GM23338 (cell line): ENCODE data around the gene NLRP1. TPM values are rescaled to one million over a fixed set of nuclear protein-coding genes. Genes with fewer than 3 reads are reported as not detected.

Experiments
- ATAC-seq: fragments of 200-7000 bp; cut with Tn5 transposase; 3 replicates; pipeline ENCODE4 v1.9.1; 2020
- DNase-seq: peaks from one replicate; pipeline ENCODE4 v3.0.0-alpha.2; 2015; ENCODE audit warnings: low spot score
- H2AFZ ChIP-seq: fragments of 200-600 bp; sonication (generic); 2 replicates; pipeline ENCODE4 v1.8.0; 2016; ENCODE audit warnings: antibody characterized with exemption, mild to moderate bottlenecking, moderate library complexity
- H3F3A ChIP-seq: fragments of 200-600 bp; sonication (generic); replicated peaks from 2 replicates; pipeline ENCODE4 v1.8.0; 2017; ENCODE audit warnings: antibody characterized with exemption, mixed run types, low read depth
- H3K27ac ChIP-seq: fragments of 200-600 bp; sonication (generic); 2 replicates; pipeline ENCODE4 v1.6.1; 2016; ENCODE audit warnings: low read depth
- H3K27me3 ChIP-seq: fragments of 200-600 bp; sonication (generic); 2 replicates; pipeline ENCODE4 v1.8.0; 2016; ENCODE audit warnings: mild to moderate bottlenecking, mixed run types, moderate library complexity; ENCODE audit not compliant: insufficient read depth
- H3K36me3 ChIP-seq: fragments of 200-600 bp; sonication (generic); 2 replicates; pipeline ENCODE4 v1.8.0; 2016; ENCODE audit warnings: mild to moderate bottlenecking; ENCODE audit not compliant: insufficient read depth
- H3K4me1 ChIP-seq: fragments of 200-600 bp; sonication (generic); 2 replicates; pipeline ENCODE4 v1.8.0; 2016; ENCODE audit warnings: mild to moderate bottlenecking, moderate library complexity; ENCODE audit not compliant: insufficient read depth
- H3K4me2 ChIP-seq: fragments of 200-600 bp; sonication (generic); 2 replicates; pipeline ENCODE4 v1.7.1; 2017; ENCODE audit warnings: mixed run types
- H3K4me3 ChIP-seq: fragments of 200-600 bp; sonication (generic); 2 replicates; pipeline ENCODE4 v1.6.1; 2016; ENCODE audit warnings: mixed run types
- H3K79me2 ChIP-seq: fragments of 200-600 bp; sonication (generic); replicated peaks from 2 replicates; pipeline ENCODE4 v1.8.0; 2017; ENCODE audit warnings: mild to moderate bottlenecking; ENCODE audit not compliant: insufficient read depth
- H3K9me2 ChIP-seq: fragments of 200-600 bp; sonication (generic); 2 replicates; pipeline ENCODE4 v1.8.0; 2017; ENCODE audit not compliant: insufficient read depth
- H4K20me1 ChIP-seq: fragments of 200-600 bp; sonication (generic); replicated peaks from 2 replicates; pipeline ENCODE4 v1.8.0; 2017; ENCODE audit warnings: mild to moderate bottlenecking; ENCODE audit not compliant: insufficient read depth
- H3K27ac Mint-ChIP-seq: 2 replicates; pipeline ENCODE4 v1.8.0; 2020; ENCODE audit warnings: inconsistent platforms, mild to moderate bottlenecking, moderate library complexity, mixed read lengths
- H3K27me3 Mint-ChIP-seq: 3 replicates; pipeline ENCODE4 v1.8.0; 2022; ENCODE audit warnings: low read depth, mild to moderate bottlenecking, moderate library complexity, mixed read lengths, inconsistent platforms; ENCODE audit not compliant: insufficient read depth, poor library complexity
- H3K36me3 Mint-ChIP-seq: 3 replicates; pipeline ENCODE4 v1.8.0; 2021; ENCODE audit warnings: low read depth, mild to moderate bottlenecking, inconsistent platforms, moderate library complexity, mixed read lengths
- H3K4me1 Mint-ChIP-seq: 3 replicates; pipeline ENCODE4 v1.8.0; 2020; ENCODE audit warnings: mild to moderate bottlenecking, inconsistent platforms, mixed read lengths
- H3K4me3 Mint-ChIP-seq: 3 replicates; pipeline ENCODE4 v1.8.0; 2021; ENCODE audit warnings: moderate library complexity, mild to moderate bottlenecking, inconsistent platforms, mixed read lengths
- H3K9me3 Mint-ChIP-seq: 3 replicates; pipeline ENCODE4 v1.8.0; 2020; ENCODE audit warnings: moderate library complexity, mild to moderate bottlenecking, inconsistent platforms, mixed read lengths
- CREB1 ChIP-seq: fragments of 250-450 bp; sonication (Bioruptor Pico); IDR thresholded peaks from 2 replicates; pipeline ENCODE4 v1.5.0; 2020; ENCODE audit warnings: low read depth, mild to moderate bottlenecking, moderate library complexity
- ETS1 ChIP-seq: IDR thresholded peaks from 2 replicates; pipeline ENCODE4 v1.6.1; 2016; ENCODE audit warnings: antibody characterized with exemption
- EZH2 ChIP-seq: fragments of 200-600 bp; sonication (generic); IDR thresholded peaks from one replicate; pipeline ENCODE4 v1.8.0; 2017; ENCODE audit warnings: antibody characterized with exemption, mild to moderate bottlenecking, low read depth; ENCODE audit not compliant: unreplicated experiment
- EZH2phosphoT487 ChIP-seq: fragments of 200-600 bp; sonication (generic); IDR thresholded peaks from one replicate; pipeline ENCODE4 v1.8.1; 2018; ENCODE audit warnings: antibody characterized with exemption; ENCODE audit not compliant: unreplicated experiment
- JUNB ChIP-seq: IDR thresholded peaks from one replicate; pipeline ENCODE4 v1.6.1; 2016; ENCODE audit warnings: antibody characterized with exemption; ENCODE audit not compliant: unreplicated experiment
- NANOG ChIP-seq: IDR thresholded peaks from 2 replicates; pipeline ENCODE4 v1.6.1; 2016; ENCODE audit warnings: antibody characterized with exemption, borderline replicate concordance
- POLR2AphosphoS5 ChIP-seq: IDR thresholded peaks from 2 replicates; pipeline ENCODE4 v1.6.1; 2016; ENCODE audit warnings: antibody characterized with exemption, low read depth
- REST ChIP-seq: IDR thresholded peaks from one replicate; pipeline ENCODE4 v1.6.1; 2018; ENCODE audit warnings: antibody characterized with exemption; ENCODE audit not compliant: unreplicated experiment
- STAT1 ChIP-seq: IDR thresholded peaks from one replicate; pipeline ENCODE4 v1.6.1; 2016; ENCODE audit warnings: antibody characterized with exemption; ENCODE audit not compliant: unreplicated experiment
- ZNF114 ChIP-seq: fragments of 250-450 bp; sonication (Bioruptor Pico); IDR thresholded peaks from 2 replicates; pipeline ENCODE4 v1.5.0; 2020; ENCODE audit warnings: mild to moderate bottlenecking, moderate library complexity
- ZNF331 ChIP-seq: fragments of 250-450 bp; sonication (Bioruptor Pico); IDR thresholded peaks from 2 replicates; pipeline ENCODE4 v1.5.0; 2020; ENCODE audit warnings: low read depth, mild to moderate bottlenecking, moderate library complexity
- ZNF462 ChIP-seq: fragments of 250-450 bp; sonication (Bioruptor Pico); IDR thresholded peaks from 2 replicates; pipeline ENCODE4 v1.5.0; 2020; ENCODE audit warnings: mild to moderate bottlenecking, moderate library complexity
- polyA plus RNA-seq: library from polyadenylated mRNA; unstranded; fragments of >200 nt; fragmentation: Nextera tagmentation; extraction: Ambion mirVana; gene quantifications from 2 replicates; pipeline ENCODE4 v1.2.1, GENCODE V29; 2016
- total RNA-seq: library from RNA; depleted of rRNA; stranded (reverse); fragments of >200 nt; shearing (Covaris generic); gene quantifications from 2 replicates; pipeline ENCODE4 v1.2.3, GENCODE V29; 2014
- TF ChIP-seq, protein P1 (sequence below), 2 experiments: fragments of 200-600 bp in 1 of 2; sonication (generic) in 1 of 2; conservative IDR thresholded peaks; 2 replicates each; pipeline versions ENCODE4 v1.5.1 to v1.6.1; 2016 to 2017; ENCODE audit warnings: antibody characterized with exemption in 2 of 2, low read depth in 2 of 2, mild to moderate bottlenecking in 2 of 2, moderate library complexity in 1 of 2

Gene NLRP1
- total and polyA plus RNA-seq, 2 experiments from 2014 or later, result 7.6 to 16.2 TPM

DNA sequence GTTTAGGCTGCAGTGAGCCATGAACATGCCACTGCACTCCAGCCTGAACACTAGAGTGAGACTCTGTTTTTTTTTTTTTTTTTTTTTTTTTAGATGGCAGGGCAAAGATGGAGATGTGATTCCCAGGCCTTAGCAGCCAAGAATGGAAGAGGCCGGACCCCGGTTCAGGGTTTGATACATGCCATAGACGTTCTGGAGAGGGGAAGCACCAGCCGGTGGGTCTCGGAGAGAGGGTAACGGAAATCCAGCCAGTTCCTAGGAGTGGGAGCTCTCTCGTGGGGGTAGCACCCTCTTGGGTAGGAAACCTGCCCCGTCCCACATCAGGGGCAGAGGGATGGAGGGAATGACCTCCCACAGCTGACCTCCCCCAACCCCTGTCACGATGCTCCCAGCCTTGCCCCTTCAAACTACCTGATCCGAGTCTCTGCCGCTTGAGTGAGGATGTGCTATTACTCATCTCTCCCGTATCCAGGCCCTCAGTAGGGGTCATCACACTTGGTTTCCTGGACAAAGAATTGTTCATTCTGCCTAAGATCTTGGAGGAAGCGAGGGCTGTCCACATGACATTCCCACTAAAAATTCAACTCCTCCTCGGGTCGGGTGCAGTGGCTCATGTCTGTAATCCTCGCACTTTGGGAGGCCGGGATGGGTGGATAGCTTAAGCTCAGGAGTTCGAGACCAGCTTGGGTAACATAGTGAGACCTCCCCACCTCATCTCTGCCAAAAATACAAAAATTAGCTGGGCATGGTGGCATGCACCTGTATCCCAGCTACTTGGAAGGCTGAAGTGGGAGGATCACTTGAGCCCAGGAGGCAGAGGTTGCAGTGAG lies 50.6 kb downstream of the NLRP1 start:
- H3K27me3 ChIP-seq, result no peaks in the 10 kb centered on the region
- no peaks in the 10 kb centered on the region for H3K4me1 ChIP-seq
- H3K27ac Mint-ChIP-seq, result no peak overlapping the region
- peaks cover 2% of the 10 kb centered on the region for H3K27me3 Mint-ChIP-seq
- H3K27ac ChIP-seq, result no peak overlapping the region
- H3K9me3 Mint-ChIP-seq, result no peaks in the 10 kb centered on the region
- H3K4me3 ChIP-seq, result no peak overlapping the region
- no peaks in the 10 kb centered on the region for H3K9me2 ChIP-seq
- no peaks in the 10 kb centered on the region for H4K20me1 ChIP-seq
- no peak overlapping the region for H3K4me2 ChIP-seq
- TF ChIP-seq, protein P1, sequence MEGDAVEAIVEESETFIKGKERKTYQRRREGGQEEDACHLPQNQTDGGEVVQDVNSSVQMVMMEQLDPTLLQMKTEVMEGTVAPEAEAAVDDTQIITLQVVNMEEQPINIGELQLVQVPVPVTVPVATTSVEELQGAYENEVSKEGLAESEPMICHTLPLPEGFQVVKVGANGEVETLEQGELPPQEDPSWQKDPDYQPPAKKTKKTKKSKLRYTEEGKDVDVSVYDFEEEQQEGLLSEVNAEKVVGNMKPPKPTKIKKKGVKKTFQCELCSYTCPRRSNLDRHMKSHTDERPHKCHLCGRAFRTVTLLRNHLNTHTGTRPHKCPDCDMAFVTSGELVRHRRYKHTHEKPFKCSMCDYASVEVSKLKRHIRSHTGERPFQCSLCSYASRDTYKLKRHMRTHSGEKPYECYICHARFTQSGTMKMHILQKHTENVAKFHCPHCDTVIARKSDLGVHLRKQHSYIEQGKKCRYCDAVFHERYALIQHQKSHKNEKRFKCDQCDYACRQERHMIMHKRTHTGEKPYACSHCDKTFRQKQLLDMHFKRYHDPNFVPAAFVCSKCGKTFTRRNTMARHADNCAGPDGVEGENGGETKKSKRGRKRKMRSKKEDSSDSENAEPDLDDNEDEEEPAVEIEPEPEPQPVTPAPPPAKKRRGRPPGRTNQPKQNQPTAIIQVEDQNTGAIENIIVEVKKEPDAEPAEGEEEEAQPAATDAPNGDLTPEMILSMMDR (conservative IDR thresholded peaks at IDR 0.05; ENCODE audit: low read depth in 2 of 2), result no peak
- TF ChIP-seq STAT1 (no peak), ZNF331 (CRISPR knock-in tag) (no peak), NANOG (no peak), ZNF462 (CRISPR knock-in tag) (no peak), ETS1 (no peak), REST (no peak), POLR2AphosphoS5 (no peak), EZH2phosphoT487 (no peak), ZNF114 (CRISPR knock-in tag) (no peak), JUNB (no peak), CREB1 (CRISPR knock-in tag) (no peak), EZH2 (no peak)
- no peaks in the 10 kb centered on the region for H3K79me2 ChIP-seq
- DNase-seq (no peak), ATAC-seq (no peak)
- H3K4me3 Mint-ChIP-seq, result no peak overlapping the region
- H3K36me3 ChIP-seq, result no peaks in the 10 kb centered on the region
- no peaks in the 10 kb centered on the region; the same call in 2 of the 3 replicates for H3K4me1 Mint-ChIP-seq
- no peak overlapping the region for H2AFZ ChIP-seq
- no peaks in the 10 kb centered on the region for H3K36me3 Mint-ChIP-seq
- no peaks in the 10 kb centered on the region for H3F3A ChIP-seq
